Uterus (tissue), 2 donors: ENCODE measurements around the gene NIPAL3.

Experiments
- POLR2A ChIP-seq, 2 donors: fragments of 450-650 bp; IDR thresholded peaks; one replicate each; pipeline ENCODE4 v1.6.1; 2016; ENCODE audit warnings: antibody characterized with exemption in 2 of 2, mild to moderate bottlenecking in 1 of 2, moderate library complexity in 1 of 2
- TF ChIP-seq, protein P1 (sequence below), 4 experiments: fragments of 200-600 bp in 2 of 4; fragments of 450-650 bp in 2 of 4; sonication (generic) in 2 of 4; IDR thresholded peaks; one replicate each; pipeline ENCODE4 v1.5.1; 2016 to 2019; ENCODE audit warnings: antibody characterized with exemption in 4 of 4, mild to moderate bottlenecking in 2 of 4, moderate library complexity in 1 of 4

DNA sequence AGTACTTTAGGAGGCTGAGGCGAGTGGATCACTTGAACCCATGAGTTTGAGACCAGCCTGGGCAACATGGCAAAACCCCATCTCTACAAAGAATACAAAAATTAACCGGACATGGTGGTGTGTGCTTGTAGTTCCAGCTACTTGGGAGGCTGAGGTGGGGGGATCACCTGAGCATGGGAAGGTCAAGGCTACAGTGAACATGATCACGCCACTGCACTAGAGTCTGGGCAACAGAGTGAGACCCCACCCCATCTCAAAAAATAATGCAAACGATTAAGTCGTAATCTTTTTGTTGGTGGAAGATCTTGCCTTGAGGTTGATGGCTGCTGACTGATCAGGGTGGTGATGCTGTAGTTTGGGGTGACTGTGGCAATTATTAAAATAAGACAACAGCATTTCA lies 93.3 kb downstream of the NIPAL3 start:
- TF ChIP-seq, protein P1, sequence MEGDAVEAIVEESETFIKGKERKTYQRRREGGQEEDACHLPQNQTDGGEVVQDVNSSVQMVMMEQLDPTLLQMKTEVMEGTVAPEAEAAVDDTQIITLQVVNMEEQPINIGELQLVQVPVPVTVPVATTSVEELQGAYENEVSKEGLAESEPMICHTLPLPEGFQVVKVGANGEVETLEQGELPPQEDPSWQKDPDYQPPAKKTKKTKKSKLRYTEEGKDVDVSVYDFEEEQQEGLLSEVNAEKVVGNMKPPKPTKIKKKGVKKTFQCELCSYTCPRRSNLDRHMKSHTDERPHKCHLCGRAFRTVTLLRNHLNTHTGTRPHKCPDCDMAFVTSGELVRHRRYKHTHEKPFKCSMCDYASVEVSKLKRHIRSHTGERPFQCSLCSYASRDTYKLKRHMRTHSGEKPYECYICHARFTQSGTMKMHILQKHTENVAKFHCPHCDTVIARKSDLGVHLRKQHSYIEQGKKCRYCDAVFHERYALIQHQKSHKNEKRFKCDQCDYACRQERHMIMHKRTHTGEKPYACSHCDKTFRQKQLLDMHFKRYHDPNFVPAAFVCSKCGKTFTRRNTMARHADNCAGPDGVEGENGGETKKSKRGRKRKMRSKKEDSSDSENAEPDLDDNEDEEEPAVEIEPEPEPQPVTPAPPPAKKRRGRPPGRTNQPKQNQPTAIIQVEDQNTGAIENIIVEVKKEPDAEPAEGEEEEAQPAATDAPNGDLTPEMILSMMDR (IDR thresholded peaks at IDR 0.05): no peak
- no peak for TF ChIP-seq POLR2A (IDR thresholded peaks at IDR 0.05)
